AG04449 (cell line): Measurements from ENCODE around the gene FPR3.

Source experiments
- CTCF ChIA-PET: fragments of 350-600 bp; formaldehyde crosslinking; extraction: SDS; loops from one replicate; lab custom pipeline; 2021; ENCODE audit warnings: antibody characterized with exemption; lab: Yijun Ruan, JAX
- POLR2A ChIA-PET: fragments of 400-600, 350-600 bp; formaldehyde crosslinking; extraction: SDS; loops from one replicate; lab custom pipeline; 2020; ENCODE audit warnings: antibody characterized with exemption, inconsistent platforms; lab: Yijun Ruan, JAX
- DNase-seq: peaks from one replicate; pipeline ENCODE4 v3.0.0-alpha.2; 2010; ENCODE audit warnings: low read depth, low spot score
- H3K4me3 ChIP-seq: 2 replicates; pipeline ENCODE4 v1.5.1; 2011; ENCODE audit warnings: low read depth, mild to moderate bottlenecking, control low read depth, low read length
- CTCF ChIP-seq: IDR thresholded peaks from one replicate; pipeline ENCODE4 v1.5.1; 2011; ENCODE audit warnings: mild to moderate bottlenecking, moderate library complexity, low read length, control low read depth, inconsistent platforms; ENCODE audit not compliant: insufficient read depth; ENCODE audit errors: missing control alignments

Gene FPR3

GRCh38 chr19:51786646-51787494 lies 8.1 kb upstream of the FPR3 start:
- ChIA-PET POLR2A (no interaction called here), CTCF (interaction anchor here (0.7 to 1.5 kb wide), 2 partner anchors 9 to 126 kb away, joined by 3 to 5 read pairs; no protein-coding TSS in a partner anchor)
- DNase-seq, result no peak
- no peak overlapping the region for H3K4me3 ChIP-seq
- TF ChIP-seq CTCF, result no peak

- CTCF ChIA-PET, result interaction anchor here (1.5 kb wide), 1 partner anchor 10 kb away, joined by 5 read pairs; no protein-coding TSS in a partner anchor
- TF ChIP-seq CTCF, result no peak
- no peak for DNase-seq
- H3K4me3 ChIP-seq, result no peak overlapping the region
- POLR2A ChIA-PET, result no interaction called here
These were observed 6.9 kb upstream of the FPR3 start for GRCh38 chr19:51788029-51788428.

GRCh38 chr19:51789061-51789795 lies 5.7 kb upstream of the FPR3 start:
- POLR2A ChIA-PET, result no interaction called here
- no peak for DNase-seq
- H3K4me3 ChIP-seq, result no peak overlapping the region
- TF ChIP-seq CTCF, result no peak
- CTCF ChIA-PET, result interaction anchor here (1.0 kb wide), 1 partner anchor 11 kb away, joined by 3 read pairs; no protein-coding TSS in a partner anchor

- no peak for DNase-seq
- CTCF ChIA-PET, result no interaction called here
- TF ChIP-seq CTCF, result no peak
- H3K4me3 ChIP-seq, result no peak overlapping the region
- POLR2A ChIA-PET, result no interaction called here
These were observed 2.0 kb upstream of the FPR3 start for GRCh38 chr19:51792932-51793331.

GRCh38 chr19:51793994-51794393 lies 963 bp upstream of the FPR3 start:
- POLR2A ChIA-PET, result no interaction called here
- DNase-seq, result no peak
- no peak overlapping the region for H3K4me3 ChIP-seq
- TF ChIP-seq CTCF, result no peak
- CTCF ChIA-PET, result no interaction called here

- POLR2A ChIA-PET, result no interaction called here
- CTCF ChIA-PET, result interaction anchor here (0.8 to 2.2 kb wide), 2 partner anchors 12 to 19 kb away, joined by 3 to 7 read pairs; no protein-coding TSS in a partner anchor
These were observed 1.3 kb downstream of the FPR3 start for GRCh38 chr19:51796195-51796679.

More at GRCh38 chr19:51796195-51796679, 1.3 kb downstream of the FPR3 start:
- no peak overlapping the region for H3K4me3 ChIP-seq
- no peak for DNase-seq
- no peak for TF ChIP-seq CTCF
